GM12801 (cell line): Measurements from ENCODE around the gene CD200.

ENCODE experiments used
- TF ChIP-seq, protein P1 (sequence below): IDR thresholded peaks from one replicate; pipeline ENCODE4 v1.5.1; 2011; ENCODE audit warnings: control low read depth; ENCODE audit not compliant: insufficient read length; ENCODE audit errors: extremely low read depth

Gene CD200

GRCh38 chr3:112401617-112402016 lies 68.7 kb downstream of the CD200 start:
- TF ChIP-seq, protein P1, sequence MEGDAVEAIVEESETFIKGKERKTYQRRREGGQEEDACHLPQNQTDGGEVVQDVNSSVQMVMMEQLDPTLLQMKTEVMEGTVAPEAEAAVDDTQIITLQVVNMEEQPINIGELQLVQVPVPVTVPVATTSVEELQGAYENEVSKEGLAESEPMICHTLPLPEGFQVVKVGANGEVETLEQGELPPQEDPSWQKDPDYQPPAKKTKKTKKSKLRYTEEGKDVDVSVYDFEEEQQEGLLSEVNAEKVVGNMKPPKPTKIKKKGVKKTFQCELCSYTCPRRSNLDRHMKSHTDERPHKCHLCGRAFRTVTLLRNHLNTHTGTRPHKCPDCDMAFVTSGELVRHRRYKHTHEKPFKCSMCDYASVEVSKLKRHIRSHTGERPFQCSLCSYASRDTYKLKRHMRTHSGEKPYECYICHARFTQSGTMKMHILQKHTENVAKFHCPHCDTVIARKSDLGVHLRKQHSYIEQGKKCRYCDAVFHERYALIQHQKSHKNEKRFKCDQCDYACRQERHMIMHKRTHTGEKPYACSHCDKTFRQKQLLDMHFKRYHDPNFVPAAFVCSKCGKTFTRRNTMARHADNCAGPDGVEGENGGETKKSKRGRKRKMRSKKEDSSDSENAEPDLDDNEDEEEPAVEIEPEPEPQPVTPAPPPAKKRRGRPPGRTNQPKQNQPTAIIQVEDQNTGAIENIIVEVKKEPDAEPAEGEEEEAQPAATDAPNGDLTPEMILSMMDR = no peak

DNA sequence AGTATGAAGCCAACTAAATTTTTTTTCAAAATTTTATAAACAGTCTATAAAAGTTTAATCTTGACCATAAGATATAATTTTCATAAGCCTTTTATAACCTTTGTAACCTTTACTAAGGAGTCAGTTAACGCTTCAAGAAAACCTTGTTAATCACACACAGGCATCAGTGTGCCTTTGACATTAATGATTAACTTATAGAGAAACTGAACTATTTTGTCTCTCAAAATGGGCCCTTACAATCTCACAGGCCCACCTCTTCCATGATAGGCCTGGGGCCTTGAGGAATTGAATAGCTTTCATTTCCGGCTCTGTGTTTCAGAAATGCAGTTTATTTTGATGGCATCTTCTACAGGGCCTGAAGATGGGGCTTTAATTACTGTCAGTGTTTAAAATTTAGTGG lies 70.1 kb downstream of the CD200 start:
- TF ChIP-seq, protein P1 = no peak

- TF ChIP-seq, protein P1 = no peak
Observed at GRCh38 chr3:112405845-112406244, 72.9 kb downstream of the CD200 start.

GRCh38 chr3:112407214-112407887 lies 74.4 kb downstream of the CD200 start:
- TF ChIP-seq, protein P1 = no peak

DNA sequence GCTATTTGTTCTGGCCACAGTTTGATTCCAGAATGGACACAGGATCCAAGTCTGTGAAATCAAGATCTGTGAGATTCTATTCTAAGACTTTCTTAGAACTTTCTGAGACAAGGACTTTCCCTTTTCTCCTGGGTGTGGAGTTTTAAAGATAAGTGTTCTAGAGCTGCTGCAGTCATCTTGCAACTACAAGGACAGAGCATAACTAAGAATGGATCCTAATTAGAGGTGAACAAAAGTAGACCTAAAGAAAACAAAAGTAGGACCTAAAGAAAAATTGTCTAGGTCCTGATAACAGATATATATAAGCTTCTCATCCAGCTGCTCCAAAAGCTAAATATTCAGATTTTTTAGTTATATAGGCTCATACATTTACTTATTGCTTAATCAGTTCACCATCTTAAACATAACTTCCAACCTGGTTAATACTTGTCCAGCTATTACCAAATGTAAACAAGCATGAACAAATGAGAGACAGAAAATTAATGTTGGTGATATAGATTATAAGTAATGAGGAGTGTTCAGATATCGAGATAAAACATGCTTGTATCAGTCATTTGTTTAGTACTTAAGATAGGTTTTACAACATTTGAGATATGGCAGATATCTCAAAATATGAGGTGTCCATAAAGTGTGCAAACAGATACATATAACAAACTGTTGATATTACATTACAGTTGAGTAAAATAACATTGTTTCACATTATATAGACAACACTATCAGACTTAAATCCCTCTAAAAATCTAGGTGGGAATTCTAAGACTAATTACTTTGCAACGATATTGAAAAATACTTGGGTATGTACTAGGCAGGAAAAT lies 75.1 kb downstream of the CD200 start:
- TF ChIP-seq, protein P1 = no peak

GRCh38 chr3:112409041-112409440 lies 76.1 kb downstream of the CD200 start:
- TF ChIP-seq, protein P1 = no peak

DNA sequence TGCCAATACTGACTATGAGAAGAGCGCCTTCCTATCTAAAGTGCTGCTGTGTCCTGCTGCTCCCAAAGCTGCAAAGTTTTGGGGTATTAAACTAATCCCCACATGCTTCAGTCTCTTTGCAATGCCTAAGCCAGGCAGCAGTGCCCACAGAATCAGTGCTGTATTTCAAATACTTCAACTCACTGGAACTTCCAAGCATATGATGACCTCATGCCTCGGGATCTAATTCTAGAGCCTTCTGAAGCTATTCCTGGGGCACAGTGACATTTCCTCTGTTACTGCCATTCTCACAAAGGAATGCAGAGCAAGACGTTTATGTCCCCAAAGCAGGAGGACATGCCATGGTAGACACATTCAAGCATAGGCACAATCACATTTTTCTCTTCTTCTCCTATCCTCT lies 78.5 kb downstream of the CD200 start:
- TF ChIP-seq, protein P1 = no peak
